H1 (cell line): ENCODE results near the gene SPTBN4. TPM values are rescaled to one million over a fixed set of nuclear protein-coding genes. Genes with fewer than 3 reads are reported as not detected.

Experiments
- CTCF ChIA-PET: fragments of 300-600 bp; sonication (Branson Sonifier 250); formaldehyde crosslinking; loops from one replicate; lab custom pipeline; 2021; ENCODE audit not compliant: partially characterized antibody; lab: Charles Lee
- POLR2A ChIA-PET: fragments of 300-600 bp; sonication (Branson Sonifier 250); formaldehyde crosslinking; loops from one replicate; lab custom pipeline; 2021; ENCODE audit warnings: inconsistent platforms; ENCODE audit not compliant: partially characterized antibody; lab: Charles Lee
- DNase-seq, 2 experiments: peaks; one replicate each; pipeline versions ENCODE4 v3.0.0 to v3.0.0-alpha.2; 2010 to 2022; ENCODE audit warnings: low spot score in 2 of 2, low read depth in 1 of 2, mixed read lengths in 1 of 2
- FAIRE-seq: peaks from 2 replicates; lab custom pipeline; 2011; peaks lifted over from hg19 to GRCh38; lab: Jason Lieb, UNC
- H2AFZ ChIP-seq: 2 replicates; pipeline ENCODE4 v1.8.1; 2012; ENCODE audit warnings: low read length, inconsistent platforms
- H2AK5ac ChIP-seq: 2 replicates; pipeline ENCODE4 v1.6.1; 2013; ENCODE audit warnings: low read depth, low read length
- H2BK120ac ChIP-seq: replicated peaks from 2 replicates; pipeline ENCODE3; 2013; ENCODE audit warnings: low read depth, low read length, inconsistent platforms
- H2BK12ac ChIP-seq: 2 replicates; pipeline ENCODE4 v1.6.1; 2013; ENCODE audit warnings: low read depth, low read length
- H2BK15ac ChIP-seq: 2 replicates; pipeline ENCODE4 v1.6.1; 2013; ENCODE audit warnings: low read length
- H2BK20ac ChIP-seq: 2 replicates; pipeline ENCODE4 v1.6.1; 2013; ENCODE audit warnings: low read length
- H2BK5ac ChIP-seq: 2 replicates; pipeline ENCODE4 v1.6.1; 2013; ENCODE audit warnings: low read depth, low read length
- H3K14ac ChIP-seq: 2 replicates; pipeline ENCODE4 v1.6.1; 2013; ENCODE audit warnings: inconsistent platforms; ENCODE audit not compliant: insufficient read length
- H3K18ac ChIP-seq: 2 replicates; pipeline ENCODE4 v1.6.1; 2013; ENCODE audit warnings: low read length; ENCODE audit errors: extremely low read depth
- H3K23ac ChIP-seq: 2 replicates; pipeline ENCODE4 v1.6.1; 2013; ENCODE audit warnings: inconsistent platforms; ENCODE audit not compliant: insufficient read length
- H3K23me2 ChIP-seq: 2 replicates; pipeline ENCODE4 v1.6.1; 2013; ENCODE audit warnings: low read depth, low read length
- H3K27ac ChIP-seq: 2 replicates; pipeline ENCODE4 v1.6.1; 2011; ENCODE audit warnings: low read depth, low read length, inconsistent platforms
- H3K27me3 ChIP-seq, 4 experiments: replicated peaks in 1 of 4; 1 replicate in 1 of 4; 2 replicates in 3 of 4; pipeline versions ENCODE4 v1.6.1 to v1.8.1; 2011 to 2013; ENCODE audit warnings: low read length in 3 of 4, mild to moderate bottlenecking in 3 of 4, inconsistent platforms in 2 of 4, mixed read lengths in 2 of 4, moderate library complexity in 1 of 4; ENCODE audit not compliant: control insufficient read depth in 3 of 4, insufficient read depth in 3 of 4; ENCODE audit errors: extremely low read depth in 1 of 4
- H3K36me3 ChIP-seq, 4 experiments: 2 replicates each; pipeline versions ENCODE4 v1.6.1 to v1.8.1; 2011 to 2013; ENCODE audit warnings: mild to moderate bottlenecking in 4 of 4, low read length in 3 of 4, moderate library complexity in 2 of 4, control low read depth in 1 of 4, inconsistent platforms in 1 of 4; ENCODE audit not compliant: insufficient read depth in 4 of 4, control insufficient read depth in 2 of 4
- H3K4ac ChIP-seq: replicated peaks from 2 replicates; pipeline ENCODE3; 2013; ENCODE audit warnings: low read length, low read depth, mixed read lengths, inconsistent platforms; ENCODE audit not compliant: insufficient read length
- H3K4me1 ChIP-seq, 4 experiments: replicated peaks in 1 of 4; 1 replicate in 1 of 4; 2 replicates in 3 of 4; pipeline versions ENCODE4 v1.6.1 to v1.8.1; 2011 to 2013; ENCODE audit warnings: low read length in 3 of 4, inconsistent platforms in 2 of 4, mixed read lengths in 1 of 4; ENCODE audit not compliant: insufficient read depth in 4 of 4, control insufficient read depth in 3 of 4
- H3K4me2 ChIP-seq, 2 experiments: 2 replicates each; pipeline versions ENCODE4 v1.6.1 to v1.8.1; 2011 to 2013; ENCODE audit warnings: low read depth in 2 of 2, low read length in 2 of 2, control low read depth in 1 of 2, inconsistent platforms in 1 of 2, mild to moderate bottlenecking in 1 of 2; ENCODE audit not compliant: insufficient read depth in 1 of 2
- H3K4me3 ChIP-seq, 4 experiments: fragments of 200-600, 300-600 bp in 1 of 4; sonication (generic), shearing (Covaris generic), sonication (Bioruptor Twin) in 1 of 4; 2 replicates each; pipeline versions ENCODE4 v1.5.1 to v1.8.1; 2011 to 2016; ENCODE audit warnings: low read length in 4 of 4, low read depth in 3 of 4, control low read depth in 2 of 4, inconsistent platforms in 2 of 4, mild to moderate bottlenecking in 2 of 4, mixed read lengths in 1 of 4, moderate library complexity in 1 of 4; ENCODE audit not compliant: insufficient read depth in 2 of 4; ENCODE audit errors: extremely low read depth in 1 of 4
- H3K56ac ChIP-seq: replicated peaks from 2 replicates; pipeline ENCODE3; 2013; ENCODE audit warnings: low read depth, mild to moderate bottlenecking, mixed read lengths, low read length, inconsistent platforms; ENCODE audit not compliant: insufficient read length
- H3K79me1 ChIP-seq: 2 replicates; pipeline ENCODE4 v1.6.1; 2013; ENCODE audit warnings: low read depth, low read length, control low read depth
- H3K79me2 ChIP-seq, 2 experiments: 2 replicates each; pipeline versions ENCODE4 v1.6.1 to v1.8.1; 2012 to 2013; ENCODE audit warnings: low read length in 2 of 2, mild to moderate bottlenecking in 2 of 2, inconsistent platforms in 1 of 2; ENCODE audit not compliant: insufficient read depth in 2 of 2, control insufficient read depth in 1 of 2
- H3K9ac ChIP-seq, 4 experiments: replicated peaks in 1 of 4; 1 replicate in 1 of 4; 2 replicates in 3 of 4; pipeline versions ENCODE4 v1.6.1 to v1.8.1; 2011 to 2013; ENCODE audit warnings: low read depth in 3 of 4, low read length in 3 of 4, control low read depth in 2 of 4, mild to moderate bottlenecking in 2 of 4, moderate library complexity in 2 of 4, inconsistent platforms in 1 of 4; ENCODE audit errors: extremely low read depth in 1 of 4
- H3K9me3 ChIP-seq, 2 experiments: 2 replicates each; pipeline versions ENCODE4 v1.6.1 to v1.8.1; 2012 to 2013; ENCODE audit warnings: mild to moderate bottlenecking in 2 of 2, moderate library complexity in 2 of 2, control low read depth in 1 of 2, inconsistent platforms in 1 of 2, low read depth in 1 of 2, low read length in 1 of 2, mixed read lengths in 1 of 2; ENCODE audit not compliant: insufficient read depth in 2 of 2
- H4K20me1 ChIP-seq, 2 experiments: replicated peaks in 1 of 2; 2 replicates each; pipeline versions ENCODE3 to v1.8.1; 2011 to 2013; ENCODE audit warnings: inconsistent platforms in 2 of 2, low read length in 2 of 2, mild to moderate bottlenecking in 1 of 2; ENCODE audit not compliant: insufficient read depth in 2 of 2, control insufficient read depth in 1 of 2
- H4K5ac ChIP-seq: 2 replicates; pipeline ENCODE4 v1.6.1; 2013; ENCODE audit warnings: low read length, low read depth, mixed read lengths, inconsistent platforms; ENCODE audit not compliant: insufficient read length
- H4K8ac ChIP-seq: 2 replicates; pipeline ENCODE4 v1.8.0; 2013; ENCODE audit warnings: mild to moderate bottlenecking, moderate library complexity, low read length, inconsistent platforms; ENCODE audit not compliant: insufficient read depth; ENCODE audit errors: extremely low read depth
- H4K91ac ChIP-seq: replicated peaks from 2 replicates; pipeline ENCODE3; 2013; ENCODE audit warnings: low read length, mixed read lengths, inconsistent platforms; ENCODE audit not compliant: insufficient read length
- JUND ChIP-seq: IDR thresholded peaks from 2 replicates; pipeline ENCODE4 v1.6.1; 2011; ENCODE audit warnings: mild to moderate bottlenecking, improper control_type of control experiment, low read length
- PHF8 ChIP-seq: fragments of 200-600 bp; sonication (generic); conservative IDR thresholded peaks from 2 replicates; pipeline ENCODE4 v1.7.1; 2012; ENCODE audit warnings: low read depth, mild to moderate bottlenecking, inconsistent platforms, low read length, moderate library complexity
- POLR2AphosphoS5 ChIP-seq: IDR thresholded peaks from 2 replicates; pipeline ENCODE4 v1.6.1; 2011; ENCODE audit warnings: low read depth, low read length
- RNF2 ChIP-seq: fragments of 200-900, 300-1000 bp; sonication (generic); IDR thresholded peaks from 2 replicates; pipeline ENCODE4 v1.7.1; 2016; ENCODE audit warnings: borderline replicate concordance, low read depth, mild to moderate bottlenecking, antibody characterized with exemption, low read length; ENCODE audit not compliant: poor library complexity, severe bottlenecking; ENCODE audit errors: missing control alignments
- ZNF274 ChIP-seq: IDR thresholded peaks from 2 replicates; pipeline ENCODE4 v1.7.0; 2012; ENCODE audit warnings: low read length, borderline replicate concordance; ENCODE audit errors: extremely low read depth
- WGBS, 2 experiments: shearing (Covaris generic) in 1 of 2; methylation state at CpG; one replicate each; pipeline versions ENCODE4 v1.1.6 to v1.1.7; 2013 to 2015; ENCODE audit warnings: low lambda C conversion rate in 2 of 2, mixed read lengths in 2 of 2, inconsistent platforms in 1 of 2, low coverage in 1 of 2, missing lambda C conversion rate in 1 of 2; ENCODE audit not compliant: insufficient replicate concordance in 2 of 2, insufficient coverage in 1 of 2, insufficient read length in 1 of 2; ENCODE audit errors: extremely low coverage in 1 of 2, missing lambda C conversion rate in 1 of 2; 5-methylcytosine and 5-hydroxymethylcytosine counted together
- polyA plus RNA-seq, 7 experiments: library from polyadenylated mRNA; depleted of rRNA in 3 of 7; stranded (reverse) in 5 of 7; unstranded in 2 of 7; fragments of >200 nt in 5 of 7; fragments of 200-250 nt in 2 of 7; gene quantifications; 1 replicate in 5 of 7; 2 replicates in 1 of 7; 4 replicates in 1 of 7; pipeline versions ENCODE4 v1.2.1 to v1.2.3, GENCODE V29; 2011 to 2013; ENCODE audit warnings: missing spikeins in 2 of 7, mixed read lengths in 2 of 7
- total RNA-seq: library from RNA; stranded (reverse); fragmentation: NEBNext Ultra II Directional; extraction: Animal tissue kit (Norgen Biotek cat#: 25700); gene quantifications from 2 replicates; pipeline ENCODE4 v1.2.1, GENCODE V29; 2021

SPTBN4 gene
- total and polyA plus RNA-seq, 2 of the 8 experiments (the other 6 are each of a cell fraction or from before 2014, with no cell fraction given): 1.9 to 3.0 TPM

DNA sequence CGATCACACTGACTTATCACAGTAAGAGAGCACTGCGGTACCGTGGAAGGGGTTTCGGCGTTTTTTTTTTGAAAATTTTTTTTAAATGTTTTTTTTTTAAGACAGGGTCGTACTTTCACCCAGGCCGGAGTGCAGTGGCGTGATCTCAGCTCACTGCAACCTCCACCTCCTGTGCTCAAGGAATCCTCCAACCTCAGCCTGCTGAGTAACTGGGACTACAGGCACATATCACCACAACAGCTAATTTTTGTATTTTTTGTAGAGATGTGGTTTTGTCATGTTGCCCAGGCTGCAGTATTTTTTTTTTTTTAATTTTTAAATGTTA is 153.3 kb downstream of the SPTBN4 start:
- Histone ChIP-seq H2AK5ac (no peak overlapping the region), H4K91ac (no peak overlapping the region), H4K5ac (no peak overlapping the region), H3K79me2 (no peaks in the 10 kb centered on the region)
- TF ChIP-seq POLR2AphosphoS5 (no peak), RNF2 (no peak), PHF8 (no peak), JUND (no peak), ZNF274 (no peak)
- TF ChIP-seq, all 59 proteins: peak for 0
- no peak overlapping the region for H3K18ac ChIP-seq
- H2BK15ac ChIP-seq: no peak overlapping the region
- no peak overlapping the region for H4K8ac ChIP-seq
- H3K9ac ChIP-seq: no peak overlapping the region
- no peak overlapping the region for H2BK120ac ChIP-seq
- 92% methylated on average over 8 of the region's 8 CpGs; no CpG with 5 or more reads in 1 of the 2 experiments for WGBS, 2 experiments
- H4K20me1 ChIP-seq: peaks cover 2 to 4% of the 10 kb centered on the region in 2 experiments
- no peak overlapping the region for H2BK20ac ChIP-seq
- no peaks in the 10 kb centered on the region; a peak in 1 of 7 replicates for H3K27me3 ChIP-seq
- H2AFZ ChIP-seq: no peak overlapping the region
- no peak overlapping the region for H3K56ac ChIP-seq
- no peaks in the 10 kb centered on the region for H3K79me1 ChIP-seq
- H3K9me3 ChIP-seq: no peaks in the 10 kb centered on the region
- no peak overlapping the region for H3K27ac ChIP-seq
- H3K4me3 ChIP-seq: no peak overlapping the region
- no peak overlapping the region for H3K4me2 ChIP-seq
- DNase-seq (no peak), FAIRE-seq (no peak)
- peaks cover 0 to 18% (median 8%) of the 10 kb centered on the region in 4 experiments; a peak in 6 of 7 replicates for H3K4me1 ChIP-seq
- no peak overlapping the region for H3K14ac ChIP-seq
- H3K36me3 ChIP-seq: peaks cover 5 to 27% (median 14%) of the 10 kb centered on the region in 4 experiments
- CTCF ChIA-PET: interaction anchor here (0.6 to 3.2 kb wide), 4 partner anchors 14 to 1134 kb away, joined by 3 to 29 read pairs (median 8); no protein-coding TSS in a partner anchor
- peaks cover 2% of the 10 kb centered on the region; the same call in 1 of the 2 replicates for H3K23me2 ChIP-seq
- H3K23ac ChIP-seq: no peak overlapping the region
- no peak overlapping the region for H2BK5ac ChIP-seq
- POLR2A ChIA-PET: interaction anchor here (0.6 to 1.7 kb wide), 5 partner anchors 10 to 853 kb away, joined by 3 to 5 read pairs (median 5); no protein-coding TSS in a partner anchor
- H3K4ac ChIP-seq: no peak overlapping the region
- H2BK12ac ChIP-seq: no peak overlapping the region
